ENCODE measurements around the gene CNPY3.

Gene CNPY3

GRCh38 chr6:42958125-42958524, 28.8 kb downstream of the CNPY3 start:
- peaks cover 11% of the 10 kb centered on the region for H3K36me3 Mint-ChIP-seq
- peaks cover 19% of the 10 kb centered on the region for H3K4me1 Mint-ChIP-seq
- H3K27ac Mint-ChIP-seq: no peak overlapping the region
- no peaks in the 10 kb centered on the region for H3K9me3 Mint-ChIP-seq
- no peak overlapping the region for H3K4me3 Mint-ChIP-seq
- peaks cover 24% of the 10 kb centered on the region for H3K27me3 Mint-ChIP-seq
- DNase-seq: no peak
- CTCF ChIA-PET: no interaction called here

- Mint-ChIP-seq H3K27ac (no peak overlapping the region), H3K9me3 (no peaks in the 10 kb centered on the region), H3K27me3 (peaks cover 24% of the 10 kb centered on the region), H3K4me3 (peak overlapping the region; percentile 50), H3K4me1 (peaks cover 19% of the 10 kb centered on the region), H3K36me3 (peaks cover 11% of the 10 kb centered on the region)
- no peak for DNase-seq
- CTCF ChIA-PET: no interaction called here
Measured at GRCh38 chr6:42959917-42960242, 30.6 kb downstream of the CNPY3 start.

GRCh38 chr6:42960243-42961019, 31.2 kb downstream of the CNPY3 start, which contains the start of gene GNMT:
TSS of gene GNMT (plus strand) at chr6:42960754. CDS start at chr6:42960768, 14 bp downstream.
- Mint-ChIP-seq H3K4me1 (peaks cover 19% of the 10 kb centered on the region), H3K27me3 (peaks cover 24% of the 10 kb centered on the region), H3K27ac (no peak within 1 kb of the TSS), H3K9me3 (no peaks in the 10 kb centered on the region), H3K4me3 (peak within 1 kb of the TSS; percentile 50), H3K36me3 (peaks cover 12% of the 10 kb centered on the region)
- peak; percentile 67 for DNase-seq
- CTCF ChIA-PET: no interaction called here

- no peak overlapping the region for H3K27ac Mint-ChIP-seq
Measured at GRCh38 chr6:42961020-42961470, 31.8 kb downstream of the CNPY3 start.

GRCh38 chr6:42962096-42962495, 32.8 kb downstream of the CNPY3 start:
- Mint-ChIP-seq H3K9me3 (no peaks in the 10 kb centered on the region), H3K36me3 (peaks cover 15% of the 10 kb centered on the region), H3K4me1 (peaks cover 19% of the 10 kb centered on the region), H3K27me3 (peaks cover 24% of the 10 kb centered on the region), H3K27ac (no peak overlapping the region), H3K4me3 (no peak overlapping the region)
- no peak for DNase-seq
- CTCF ChIA-PET: no interaction called here

More at GRCh38 chr6:42961020-42961470, 31.8 kb downstream of the CNPY3 start:
- H3K9me3 Mint-ChIP-seq: no peaks in the 10 kb centered on the region
- H3K4me1 Mint-ChIP-seq: peaks cover 19% of the 10 kb centered on the region
- H3K27me3 Mint-ChIP-seq: peaks cover 24% of the 10 kb centered on the region
- CTCF ChIA-PET: no interaction called here
- peaks cover 13% of the 10 kb centered on the region for H3K36me3 Mint-ChIP-seq
- peak overlapping the region; percentile 50 for H3K4me3 Mint-ChIP-seq
- DNase-seq: no peak

- CTCF ChIA-PET: interaction anchor here (0.7 kb wide), 1 partner anchor 49 kb away, joined by 3 read pairs; no protein-coding TSS in a partner anchor
Measured at GRCh38 chr6:42962502-42963178, 33.4 kb downstream of the CNPY3 start.

GRCh38 chr6:42963179-42963854, 34.0 kb downstream of the CNPY3 start:
- Mint-ChIP-seq H3K36me3 (peaks cover 18% of the 10 kb centered on the region), H3K4me1 (peaks cover 19% of the 10 kb centered on the region), H3K27me3 (peaks cover 24% of the 10 kb centered on the region), H3K9me3 (no peaks in the 10 kb centered on the region), H3K27ac (no peak overlapping the region), H3K4me3 (no peak overlapping the region)
- no peak for DNase-seq
- CTCF ChIA-PET: interaction anchor here (0.7 kb wide), 1 partner anchor 49 kb away, joined by 3 read pairs; no protein-coding TSS in a partner anchor

More at GRCh38 chr6:42962502-42963178, 33.4 kb downstream of the CNPY3 start:
- no peak overlapping the region for H3K4me3 Mint-ChIP-seq
- peaks cover 15% of the 10 kb centered on the region for H3K36me3 Mint-ChIP-seq
- H3K27me3 Mint-ChIP-seq: peaks cover 24% of the 10 kb centered on the region
- H3K9me3 Mint-ChIP-seq: no peaks in the 10 kb centered on the region
- H3K4me1 Mint-ChIP-seq: peaks cover 19% of the 10 kb centered on the region
- DNase-seq: no peak
- no peak overlapping the region for H3K27ac Mint-ChIP-seq

GRCh38 chr6:42963855-42964605, 34.8 kb downstream of the CNPY3 start:
- H3K36me3 Mint-ChIP-seq: peaks cover 21% of the 10 kb centered on the region
- no peak overlapping the region for H3K4me3 Mint-ChIP-seq
- H3K9me3 Mint-ChIP-seq: no peaks in the 10 kb centered on the region
- no peak overlapping the region for H3K27ac Mint-ChIP-seq
- H3K27me3 Mint-ChIP-seq: peaks cover 24% of the 10 kb centered on the region
- DNase-seq: peak; percentile 66
- CTCF ChIA-PET: interaction anchor here (0.9 to 1.2 kb wide), 3 partner anchors 9 to 180 kb away, joined by 3 to 5 read pairs (median 3); no protein-coding TSS in a partner anchor
- peaks cover 19% of the 10 kb centered on the region for H3K4me1 Mint-ChIP-seq

GRCh38 chr6:42966571-42966970, 37.3 kb downstream of the CNPY3 start:
- no peak for DNase-seq
- Mint-ChIP-seq H3K9me3 (no peaks in the 10 kb centered on the region), H3K27me3 (peaks cover under 1% of the 10 kb centered on the region), H3K4me1 (no peaks in the 10 kb centered on the region), H3K27ac (no peak overlapping the region), H3K4me3 (no peak overlapping the region), H3K36me3 (peaks cover 26% of the 10 kb centered on the region)
- CTCF ChIA-PET: interaction anchor here (1.0 kb wide), 1 partner anchor 17 kb away, joined by 3 read pairs; the partner anchor contains the start of gene PPP2R5D

- no peak overlapping the region for H3K27ac Mint-ChIP-seq
- no peak overlapping the region for H3K4me3 Mint-ChIP-seq
- CTCF ChIA-PET: no interaction called here
- H3K9me3 Mint-ChIP-seq: no peaks in the 10 kb centered on the region
- H3K36me3 Mint-ChIP-seq: peaks cover 24% of the 10 kb centered on the region
- no peaks in the 10 kb centered on the region for H3K27me3 Mint-ChIP-seq
- DNase-seq: no peak
- H3K4me1 Mint-ChIP-seq: no peaks in the 10 kb centered on the region
Measured at GRCh38 chr6:42967228-42967627, 37.9 kb downstream of the CNPY3 start.

GRCh38 chr6:42968126-42968701, 38.9 kb downstream of the CNPY3 start:
- Mint-ChIP-seq H3K4me3 (no peak overlapping the region), H3K4me1 (no peaks in the 10 kb centered on the region), H3K9me3 (no peaks in the 10 kb centered on the region), H3K27me3 (no peaks in the 10 kb centered on the region), H3K27ac (no peak overlapping the region), H3K36me3 (peaks cover 21% of the 10 kb centered on the region)
- CTCF ChIA-PET: no interaction called here
- DNase-seq: no peak

- H3K27me3 Mint-ChIP-seq: no peaks in the 10 kb centered on the region
- peaks cover 26% of the 10 kb centered on the region for H3K36me3 Mint-ChIP-seq
- no peak for DNase-seq
- no peaks in the 10 kb centered on the region for H3K9me3 Mint-ChIP-seq
- no peak overlapping the region for H3K4me3 Mint-ChIP-seq
- H3K27ac Mint-ChIP-seq: no peak overlapping the region
- CTCF ChIA-PET: no interaction called here
- no peaks in the 10 kb centered on the region for H3K4me1 Mint-ChIP-seq
Measured at GRCh38 chr6:42968783-42969182, 39.5 kb downstream of the CNPY3 start.

GRCh38 chr6:42969431-42969830, 40.2 kb downstream of the CNPY3 start:
- Mint-ChIP-seq H3K27ac (no peak overlapping the region), H3K27me3 (no peaks in the 10 kb centered on the region), H3K9me3 (no peaks in the 10 kb centered on the region), H3K4me1 (no peaks in the 10 kb centered on the region), H3K36me3 (peaks cover 29% of the 10 kb centered on the region), H3K4me3 (no peak overlapping the region)
- CTCF ChIA-PET: no interaction called here
- no peak for DNase-seq

All from activated naive CD4-positive, alpha-beta T cell treated with anti-CD3 and anti-CD28 coated beads, Interleukin-2, amount 10 ng/mL, durations not matched to agents 7 days and 5 days (primary cell).